SK-N-SH treated with all-trans-retinoic acid at 6 μM for 48 hours (cell line): ENCODE data around the gene FCN3.

Source experiments
- ATAC-seq: fragments of 200-7000 bp; cut with Tn5 transposase; 3 replicates; pipeline ENCODE4 v1.9.1; 2020; ENCODE audit warnings: mild to moderate bottlenecking, moderate library complexity
- ARNTL ChIP-seq: fragments of 450-650 bp; formaldehyde crosslinking; IDR thresholded peaks from 2 replicates; pipeline ENCODE4 v1.5.0; 2020; ENCODE audit warnings: low read depth, mild to moderate bottlenecking, moderate library complexity, borderline replicate concordance
- BACH2 ChIP-seq: fragments of 250-450 bp; sonication (Bioruptor Pico); IDR thresholded peaks from 2 replicates; pipeline ENCODE4 v1.9.0; 2021; ENCODE audit warnings: mild to moderate bottlenecking, borderline replicate concordance
- CREB5 ChIP-seq: fragments of 250-450 bp; sonication (Bioruptor Pico); IDR thresholded peaks from 2 replicates; pipeline ENCODE4 v1.5.1; 2020; ENCODE audit warnings: low read depth, mild to moderate bottlenecking, moderate library complexity
- CSDC2 ChIP-seq: fragments of 250-450 bp; sonication (Bioruptor Pico); IDR thresholded peaks from 2 replicates; pipeline ENCODE4 v1.5.0; 2020; ENCODE audit warnings: mild to moderate bottlenecking, moderate library complexity
- CSRNP3 ChIP-seq: fragments of 250-450 bp; sonication (Bioruptor Pico); IDR thresholded peaks from 2 replicates; pipeline ENCODE4 v1.5.1; 2021; ENCODE audit warnings: mild to moderate bottlenecking, moderate library complexity
- ESRRG ChIP-seq: fragments of 250-450 bp; sonication (Bioruptor Pico); IDR thresholded peaks from 2 replicates; pipeline ENCODE4 v1.6.1; 2021; ENCODE audit warnings: mild to moderate bottlenecking
- GLIS3 ChIP-seq: fragments of 250-450 bp; sonication (Bioruptor Pico); IDR thresholded peaks from 2 replicates; pipeline ENCODE4 v1.5.0; 2020; ENCODE audit warnings: mild to moderate bottlenecking, moderate library complexity
- ISL1 ChIP-seq: fragments of 250-450 bp; sonication (Bioruptor Pico); IDR thresholded peaks from 2 replicates; pipeline ENCODE4 v2.1.2; 2022; ENCODE audit warnings: mild to moderate bottlenecking, moderate library complexity
- OSR1 ChIP-seq: fragments of 250-450 bp; sonication (Bioruptor Pico); IDR thresholded peaks from 2 replicates; pipeline ENCODE4 v1.8.0; 2022; ENCODE audit warnings: moderate library complexity, mild to moderate bottlenecking, inconsistent platforms
- PATZ1 ChIP-seq: fragments of 250-450 bp; sonication (Bioruptor Pico); IDR thresholded peaks from 2 replicates; pipeline ENCODE4 v1.8.0; 2020; ENCODE audit warnings: mild to moderate bottlenecking, moderate library complexity, borderline replicate concordance
- POU6F1 ChIP-seq: fragments of 250-450 bp; sonication (Bioruptor Pico); IDR thresholded peaks from 2 replicates; pipeline ENCODE4 v1.8.0; 2021; ENCODE audit warnings: low read depth, mild to moderate bottlenecking, moderate library complexity, borderline replicate concordance
- PPARA ChIP-seq: fragments of 250-450 bp; sonication (Bioruptor Pico); IDR thresholded peaks from 2 replicates; pipeline ENCODE4 v1.5.0; 2020; ENCODE audit warnings: mild to moderate bottlenecking, borderline replicate concordance
- RARB ChIP-seq: fragments of 250-450 bp; sonication (Bioruptor Pico); IDR thresholded peaks from 2 replicates; pipeline ENCODE4 v1.8.0; 2021; ENCODE audit warnings: mild to moderate bottlenecking, moderate library complexity
- TCF4 ChIP-seq: fragments of 250-450 bp; sonication (Bioruptor Pico); IDR thresholded peaks from 2 replicates; pipeline ENCODE4 v1.8.0; 2021; ENCODE audit warnings: mild to moderate bottlenecking, moderate library complexity, borderline replicate concordance
- TOX ChIP-seq: fragments of 250-450 bp; sonication (Bioruptor Pico); IDR thresholded peaks from 2 replicates; pipeline ENCODE4 v1.8.0; 2021; ENCODE audit warnings: mild to moderate bottlenecking, moderate library complexity, borderline replicate concordance
- TSHZ2 ChIP-seq: fragments of 250-450 bp; sonication (Bioruptor Pico); IDR thresholded peaks from 2 replicates; pipeline ENCODE4 v1.5.0; 2020; ENCODE audit warnings: mild to moderate bottlenecking, moderate library complexity
- ZC3H10 ChIP-seq: fragments of 250-450 bp; sonication (Bioruptor Pico); IDR thresholded peaks from 2 replicates; pipeline ENCODE4 v1.5.1; 2021; ENCODE audit warnings: mild to moderate bottlenecking, moderate library complexity
- ZNF565 ChIP-seq: fragments of 450-650 bp; formaldehyde crosslinking; conservative IDR thresholded peaks from 2 replicates; pipeline ENCODE4 v1.5.0; 2020; ENCODE audit warnings: low read depth, mild to moderate bottlenecking, moderate library complexity
- ZNF70 ChIP-seq: fragments of 450-650 bp; formaldehyde crosslinking; IDR thresholded peaks from 2 replicates; pipeline ENCODE4 v1.5.0; 2020; ENCODE audit warnings: mild to moderate bottlenecking, moderate library complexity
- ZNF8 ChIP-seq: fragments of 450-650 bp; formaldehyde crosslinking; IDR thresholded peaks from 2 replicates; pipeline ENCODE4 v1.5.0; 2020; ENCODE audit warnings: mild to moderate bottlenecking, moderate library complexity

Gene FCN3

GRCh38 chr1:27355683-27356082, 18.9 kb downstream of the FCN3 start:
- TF ChIP-seq OSR1 (no peak), CSRNP3 (no peak), PATZ1 (CRISPR knock-in tag) (no peak), ZNF8 (CRISPR knock-in tag) (no peak), ESRRG (no peak), ZNF70 (CRISPR knock-in tag) (no peak), CSDC2 (no peak), ISL1 (CRISPR knock-in tag) (no peak), TCF4 (CRISPR knock-in tag) (no peak), BACH2 (no peak), PPARA (CRISPR knock-in tag) (no peak)
- TF ChIP-seq, all 23 proteins: peak for 0
- ATAC-seq: no peak

- TF ChIP-seq POU6F1 (CRISPR knock-in tag) (no peak), TSHZ2 (CRISPR knock-in tag) (no peak), CREB5 (CRISPR knock-in tag) (no peak), ZNF8 (CRISPR knock-in tag) (no peak), ISL1 (CRISPR knock-in tag) (no peak), PPARA (CRISPR knock-in tag) (no peak), TOX (no peak), ARNTL (CRISPR knock-in tag) (no peak), GLIS3 (CRISPR knock-in tag) (no peak), ESRRG (no peak), ZC3H10 (CRISPR knock-in tag) (no peak), TCF4 (CRISPR knock-in tag) (no peak), ZNF565 (no peak)
- TF ChIP-seq, all 23 proteins: peak for 0
These were observed 21.0 kb downstream of the FCN3 start for GRCh38 chr1:27353629-27354028.

GRCh38 chr1:27353166-27353565, 21.5 kb downstream of the FCN3 start:
- TF ChIP-seq CSDC2: no peak
- TF ChIP-seq RARB (CRISPR knock-in tag): no peak
- TF ChIP-seq, all 23 proteins: peak for 0
- no peak for ATAC-seq

More at GRCh38 chr1:27353629-27354028, 21.0 kb downstream of the FCN3 start:
- no peak for ATAC-seq

- ATAC-seq: no peak
- TF ChIP-seq CREB5 (CRISPR knock-in tag): no peak
- no peak for TF ChIP-seq ZNF565
- no peak for TF ChIP-seq ESRRG
- TF ChIP-seq PPARA (CRISPR knock-in tag): no peak
- TF ChIP-seq CSRNP3: no peak
- no peak for TF ChIP-seq OSR1
- no peak for TF ChIP-seq GLIS3 (CRISPR knock-in tag)
- no peak for TF ChIP-seq ZNF70 (CRISPR knock-in tag)
- TF ChIP-seq PATZ1 (CRISPR knock-in tag): no peak
- no peak for TF ChIP-seq ISL1 (CRISPR knock-in tag)
- no peak for TF ChIP-seq ZNF8 (CRISPR knock-in tag)
These were observed 23.0 kb downstream of the FCN3 start for GRCh38 chr1:27351541-27352107.
